Fibroblast of the aortic adventitia (primary cell): ENCODE measurements around the gene SAMM50. TPM values are rescaled to one million over a fixed set of nuclear protein-coding genes. Genes with fewer than 3 reads are reported as not detected.

Source experiments
- DNase-seq: peaks from one replicate; pipeline ENCODE4 v3.0.0-alpha.2; 2010; ENCODE audit warnings: low read depth
- H3K4me3 ChIP-seq: 2 replicates; pipeline ENCODE4 v1.5.1; 2011; ENCODE audit warnings: low read depth, mild to moderate bottlenecking, control low read depth, low read length, moderate library complexity
- total RNA-seq: library from RNA; depleted of rRNA; stranded (reverse); fragments of >200 nt; gene quantifications from 2 replicates; pipeline ENCODE4 v1.2.3, GENCODE V29; 2012; ENCODE audit warnings: low replicate concordance
- TF ChIP-seq, protein P1 (sequence below): IDR thresholded peaks from 2 replicates; pipeline ENCODE4 v1.5.1; 2011; ENCODE audit warnings: mild to moderate bottlenecking, low read length, control low read depth, inconsistent platforms; ENCODE audit not compliant: insufficient read depth

Gene SAMM50
- total RNA-seq, 1 donor = 54.3 TPM

- no peak for DNase-seq
These were observed 71.6 kb downstream of the SAMM50 start for GRCh38 chr22:44026630-44027511.

DNA sequence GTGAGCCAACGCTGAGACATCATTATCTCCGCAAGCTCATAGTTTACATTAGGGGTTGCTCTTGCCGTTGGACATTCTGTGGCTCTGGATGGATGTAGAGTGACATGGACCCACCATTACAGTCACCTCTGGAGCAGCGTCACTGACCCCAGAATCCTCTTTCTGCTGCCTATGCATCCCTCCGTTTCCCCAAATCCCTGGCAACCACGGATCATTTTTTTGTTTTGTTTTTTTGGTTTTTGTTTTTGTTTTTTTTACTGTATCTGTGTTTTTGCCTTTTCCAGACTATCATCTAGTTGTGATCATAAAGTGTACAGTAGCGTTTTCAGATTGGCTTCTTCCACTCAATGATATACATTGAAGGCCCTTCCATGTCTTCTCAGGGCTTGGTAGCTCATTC lies 72.8 kb downstream of the SAMM50 start:
- H3K4me3 ChIP-seq = no peak overlapping the region
- no peak for DNase-seq
- TF ChIP-seq, protein P1, sequence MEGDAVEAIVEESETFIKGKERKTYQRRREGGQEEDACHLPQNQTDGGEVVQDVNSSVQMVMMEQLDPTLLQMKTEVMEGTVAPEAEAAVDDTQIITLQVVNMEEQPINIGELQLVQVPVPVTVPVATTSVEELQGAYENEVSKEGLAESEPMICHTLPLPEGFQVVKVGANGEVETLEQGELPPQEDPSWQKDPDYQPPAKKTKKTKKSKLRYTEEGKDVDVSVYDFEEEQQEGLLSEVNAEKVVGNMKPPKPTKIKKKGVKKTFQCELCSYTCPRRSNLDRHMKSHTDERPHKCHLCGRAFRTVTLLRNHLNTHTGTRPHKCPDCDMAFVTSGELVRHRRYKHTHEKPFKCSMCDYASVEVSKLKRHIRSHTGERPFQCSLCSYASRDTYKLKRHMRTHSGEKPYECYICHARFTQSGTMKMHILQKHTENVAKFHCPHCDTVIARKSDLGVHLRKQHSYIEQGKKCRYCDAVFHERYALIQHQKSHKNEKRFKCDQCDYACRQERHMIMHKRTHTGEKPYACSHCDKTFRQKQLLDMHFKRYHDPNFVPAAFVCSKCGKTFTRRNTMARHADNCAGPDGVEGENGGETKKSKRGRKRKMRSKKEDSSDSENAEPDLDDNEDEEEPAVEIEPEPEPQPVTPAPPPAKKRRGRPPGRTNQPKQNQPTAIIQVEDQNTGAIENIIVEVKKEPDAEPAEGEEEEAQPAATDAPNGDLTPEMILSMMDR = no peak

More at GRCh38 chr22:44026630-44027511, 71.6 kb downstream of the SAMM50 start:
- TF ChIP-seq, protein P1 = no peak
- no peak overlapping the region for H3K4me3 ChIP-seq

GRCh38 chr22:44029069-44029468 lies 73.8 kb downstream of the SAMM50 start:
- no peak overlapping the region for H3K4me3 ChIP-seq
- TF ChIP-seq, protein P1 = no peak
- DNase-seq = no peak

GRCh38 chr22:44030051-44030701 lies 74.9 kb downstream of the SAMM50 start:
- TF ChIP-seq, protein P1 = no peak
- H3K4me3 ChIP-seq = no peak overlapping the region
- no peak for DNase-seq

- DNase-seq = no peak
- no peak overlapping the region for H3K4me3 ChIP-seq
- TF ChIP-seq, protein P1 = no peak
These were observed 75.5 kb downstream of the SAMM50 start for GRCh38 chr22:44030702-44031082.

DNA sequence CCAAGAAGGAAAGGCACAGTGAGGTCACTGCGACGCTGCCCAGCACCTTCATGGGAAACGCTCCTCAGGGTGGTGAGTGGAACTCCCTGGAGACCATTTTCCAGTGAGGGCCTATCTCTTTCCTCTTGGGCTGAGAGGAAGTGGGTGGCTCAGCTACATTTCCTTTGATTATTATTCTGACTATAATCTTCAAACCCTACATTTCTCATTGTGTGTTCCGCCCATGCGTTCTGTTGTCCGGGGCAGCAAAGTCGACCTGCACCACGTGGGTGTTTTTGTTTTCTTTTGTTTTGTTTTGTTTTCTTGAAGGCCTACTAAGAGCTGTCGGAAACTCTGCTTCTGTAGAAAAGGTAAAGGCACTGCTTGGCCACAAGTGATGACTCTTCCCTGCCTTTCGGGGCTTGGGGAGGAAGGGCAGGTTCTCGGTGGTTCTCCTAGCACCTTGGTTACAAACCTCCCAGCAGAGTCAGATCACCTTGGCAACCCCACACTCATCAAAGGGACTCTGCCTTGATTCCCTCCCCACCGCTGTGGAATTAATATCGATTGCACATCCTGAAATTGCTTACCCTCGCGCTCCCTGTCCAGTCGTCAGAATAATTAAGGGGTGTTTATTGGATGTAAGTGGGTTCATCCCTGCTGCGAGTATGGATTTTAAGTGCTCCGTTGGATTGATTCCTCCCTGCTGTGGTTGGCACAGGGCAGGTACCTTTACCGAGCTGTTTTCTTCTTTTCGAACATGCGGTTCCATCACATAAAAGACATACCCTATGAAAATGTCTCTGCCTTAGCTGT lies 76.1 kb downstream of the SAMM50 start:
- no peak for DNase-seq
- H3K4me3 ChIP-seq = no peak overlapping the region
- TF ChIP-seq, protein P1 = no peak
